Panc1 (cell line): ENCODE results near the gene WDR59.

Source experiments
- POLR2AphosphoS5 ChIP-seq: IDR thresholded peaks from 2 replicates; pipeline ENCODE4 v1.6.1; 2012; ENCODE audit warnings: mild to moderate bottlenecking, low read depth, low read length, moderate library complexity
- SIN3A ChIP-seq: IDR thresholded peaks from 2 replicates; pipeline ENCODE4 v1.6.1; 2012; ENCODE audit warnings: low read depth, mild to moderate bottlenecking, low read length, moderate library complexity, borderline replicate concordance; ENCODE audit not compliant: insufficient read depth
- TCF7L2 ChIP-seq: IDR thresholded peaks from 2 replicates; pipeline ENCODE4 v1.6.1; 2011; ENCODE audit warnings: mild to moderate bottlenecking, low read depth, low read length, inconsistent platforms
- TF ChIP-seq, protein P1 (sequence below): fragments of 450-650 bp; IDR thresholded peaks from 2 replicates; pipeline ENCODE4 v1.5.1; 2017; ENCODE audit warnings: mild to moderate bottlenecking
- TF ChIP-seq, protein P2 (sequence below), 2 experiments: IDR thresholded peaks; 2 replicates each; pipeline ENCODE4 v1.6.1; 2011 to 2012; ENCODE audit warnings: low read depth in 2 of 2, control low read depth in 1 of 2, low read length in 1 of 2, mild to moderate bottlenecking in 1 of 2, moderate library complexity in 1 of 2; ENCODE audit not compliant: insufficient read depth in 1 of 2

DNA sequence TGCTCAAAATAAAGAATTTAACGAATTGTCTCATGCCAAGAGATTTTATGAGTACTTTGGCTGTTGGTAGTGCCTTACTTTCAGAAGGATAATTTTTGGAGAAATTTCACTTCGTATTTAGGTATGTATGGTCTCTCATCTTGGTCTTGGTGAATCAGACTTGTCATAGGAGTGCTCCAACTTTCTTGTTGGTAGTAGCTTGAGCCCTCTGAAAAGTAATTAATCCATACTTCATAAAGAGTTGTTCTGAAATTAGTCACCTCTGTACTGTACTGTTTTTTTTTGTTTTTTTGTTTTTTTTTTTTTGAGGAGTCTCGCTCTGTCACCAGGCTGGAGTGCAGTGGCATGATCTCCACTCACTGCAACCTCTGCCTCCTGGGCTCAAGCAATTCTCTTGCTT is 25.5 kb upstream of the WDR59 start:
- TF ChIP-seq, protein P1, sequence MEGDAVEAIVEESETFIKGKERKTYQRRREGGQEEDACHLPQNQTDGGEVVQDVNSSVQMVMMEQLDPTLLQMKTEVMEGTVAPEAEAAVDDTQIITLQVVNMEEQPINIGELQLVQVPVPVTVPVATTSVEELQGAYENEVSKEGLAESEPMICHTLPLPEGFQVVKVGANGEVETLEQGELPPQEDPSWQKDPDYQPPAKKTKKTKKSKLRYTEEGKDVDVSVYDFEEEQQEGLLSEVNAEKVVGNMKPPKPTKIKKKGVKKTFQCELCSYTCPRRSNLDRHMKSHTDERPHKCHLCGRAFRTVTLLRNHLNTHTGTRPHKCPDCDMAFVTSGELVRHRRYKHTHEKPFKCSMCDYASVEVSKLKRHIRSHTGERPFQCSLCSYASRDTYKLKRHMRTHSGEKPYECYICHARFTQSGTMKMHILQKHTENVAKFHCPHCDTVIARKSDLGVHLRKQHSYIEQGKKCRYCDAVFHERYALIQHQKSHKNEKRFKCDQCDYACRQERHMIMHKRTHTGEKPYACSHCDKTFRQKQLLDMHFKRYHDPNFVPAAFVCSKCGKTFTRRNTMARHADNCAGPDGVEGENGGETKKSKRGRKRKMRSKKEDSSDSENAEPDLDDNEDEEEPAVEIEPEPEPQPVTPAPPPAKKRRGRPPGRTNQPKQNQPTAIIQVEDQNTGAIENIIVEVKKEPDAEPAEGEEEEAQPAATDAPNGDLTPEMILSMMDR, result no peak
- no peak for TF ChIP-seq POLR2AphosphoS5
- TF ChIP-seq, protein P2, sequence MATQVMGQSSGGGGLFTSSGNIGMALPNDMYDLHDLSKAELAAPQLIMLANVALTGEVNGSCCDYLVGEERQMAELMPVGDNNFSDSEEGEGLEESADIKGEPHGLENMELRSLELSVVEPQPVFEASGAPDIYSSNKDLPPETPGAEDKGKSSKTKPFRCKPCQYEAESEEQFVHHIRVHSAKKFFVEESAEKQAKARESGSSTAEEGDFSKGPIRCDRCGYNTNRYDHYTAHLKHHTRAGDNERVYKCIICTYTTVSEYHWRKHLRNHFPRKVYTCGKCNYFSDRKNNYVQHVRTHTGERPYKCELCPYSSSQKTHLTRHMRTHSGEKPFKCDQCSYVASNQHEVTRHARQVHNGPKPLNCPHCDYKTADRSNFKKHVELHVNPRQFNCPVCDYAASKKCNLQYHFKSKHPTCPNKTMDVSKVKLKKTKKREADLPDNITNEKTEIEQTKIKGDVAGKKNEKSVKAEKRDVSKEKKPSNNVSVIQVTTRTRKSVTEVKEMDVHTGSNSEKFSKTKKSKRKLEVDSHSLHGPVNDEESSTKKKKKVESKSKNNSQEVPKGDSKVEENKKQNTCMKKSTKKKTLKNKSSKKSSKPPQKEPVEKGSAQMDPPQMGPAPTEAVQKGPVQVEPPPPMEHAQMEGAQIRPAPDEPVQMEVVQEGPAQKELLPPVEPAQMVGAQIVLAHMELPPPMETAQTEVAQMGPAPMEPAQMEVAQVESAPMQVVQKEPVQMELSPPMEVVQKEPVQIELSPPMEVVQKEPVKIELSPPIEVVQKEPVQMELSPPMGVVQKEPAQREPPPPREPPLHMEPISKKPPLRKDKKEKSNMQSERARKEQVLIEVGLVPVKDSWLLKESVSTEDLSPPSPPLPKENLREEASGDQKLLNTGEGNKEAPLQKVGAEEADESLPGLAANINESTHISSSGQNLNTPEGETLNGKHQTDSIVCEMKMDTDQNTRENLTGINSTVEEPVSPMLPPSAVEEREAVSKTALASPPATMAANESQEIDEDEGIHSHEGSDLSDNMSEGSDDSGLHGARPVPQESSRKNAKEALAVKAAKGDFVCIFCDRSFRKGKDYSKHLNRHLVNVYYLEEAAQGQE (IDR thresholded peaks at IDR 0.05; ENCODE audit: insufficient read depth in 1 of 2, low read depth in 2 of 2, low read length in 1 of 2), result no peak
- TF ChIP-seq SIN3A, result no peak
- TF ChIP-seq TCF7L2, result no peak
